NCI-H2227 (cell line): ENCODE results near the gene NOX5.

Source experiments
- DNase-seq: peaks from one replicate; lab custom pipeline; 2025; ENCODE audit not compliant: unreplicated experiment; lab: John Stamatoyannopoulos, UW

NOX5 gene

GRCh38 chr15:68990231-68990991, 24.1 kb upstream of the NOX5 start:
- DNase-seq = no peak

GRCh38 chr15:68990992-68991500, 23.4 kb upstream of the NOX5 start:
- no peak for DNase-seq

GRCh38 chr15:68991723-68992122, 22.8 kb upstream of the NOX5 start:
- DNase-seq = no peak

GRCh38 chr15:68992696-68993095, 21.8 kb upstream of the NOX5 start:
- no peak for DNase-seq

- DNase-seq = no peak
These were observed 21.2 kb upstream of the NOX5 start for GRCh38 chr15:68993276-68993675.

- no peak for DNase-seq
These were observed 20.3 kb upstream of the NOX5 start for GRCh38 chr15:68994149-68994548.

GRCh38 chr15:68994981-68995761, 19.3 kb upstream of the NOX5 start:
- no peak for DNase-seq

GRCh38 chr15:68997050-68997449, 17.4 kb upstream of the NOX5 start:
- no peak for DNase-seq

GRCh38 chr15:68997930-68998777, 16.3 kb upstream of the NOX5 start:
- DNase-seq = no peak

- DNase-seq = no peak
These were observed 15.4 kb upstream of the NOX5 start for GRCh38 chr15:68999091-68999490.

GRCh38 chr15:69000091-69000490, 14.4 kb upstream of the NOX5 start:
- no peak for DNase-seq

- DNase-seq = no peak
These were observed 13.6 kb upstream of the NOX5 start for GRCh38 chr15:69000725-69001503.

- no peak for DNase-seq
These were observed 11.7 kb upstream of the NOX5 start for GRCh38 chr15:69002783-69003182.

GRCh38 chr15:69004011-69004410, 10.5 kb upstream of the NOX5 start:
- no peak for DNase-seq

- no peak for DNase-seq
These were observed 6.4 kb upstream of the NOX5 start for GRCh38 chr15:69008056-69008455.

GRCh38 chr15:69009341-69009740, 5.2 kb upstream of the NOX5 start:
- DNase-seq = no peak

- DNase-seq = no peak
These were observed 2.9 kb upstream of the NOX5 start for GRCh38 chr15:69011641-69012040.

- no peak for DNase-seq
These were observed 1.6 kb upstream of the NOX5 start for GRCh38 chr15:69012761-69013364.

- DNase-seq = no peak
These were observed 629 bp upstream of the NOX5 start for GRCh38 chr15:69013726-69014406.

GRCh38 chr15:69015591-69015990, 1.1 kb downstream of the NOX5 start:
- DNase-seq = no peak
